Activated CD4-positive, CD25-positive, alpha-beta regulatory T cell treated with anti-CD3 and anti-CD28 coated beads, Interleukin-2, amount 50 U/mL, for 72 hours (primary cell): ENCODE measurements around the gene SEC14L5.
"Not testable (repeated sequence)": the region's sequence is repeated elsewhere in the genome, so short reads cannot be mapped to it uniquely, and the experiment has no call there.

Experiments
- DNase-seq: peaks from one replicate; pipeline ENCODE4 v3.0.0; 2021

SEC14L5 gene

DNA sequence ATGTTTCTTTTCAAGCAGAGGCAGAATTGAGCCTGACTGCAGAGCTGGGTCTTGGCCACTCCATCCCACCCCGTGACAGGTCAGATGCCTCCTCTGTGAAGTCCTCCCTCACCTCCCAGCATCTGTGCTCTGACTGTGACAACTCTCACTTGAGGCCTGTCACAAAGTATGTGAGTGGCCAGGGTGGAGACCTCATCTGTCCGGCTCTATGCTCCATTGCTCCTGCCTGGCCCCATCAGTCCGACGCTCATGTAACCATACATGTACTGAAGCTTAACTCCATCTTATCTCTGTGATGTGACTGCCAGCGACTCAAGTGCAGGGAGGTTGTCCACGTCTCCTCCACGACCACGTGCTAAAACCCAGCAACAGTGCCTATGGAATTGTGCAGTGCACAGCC is 24.7 kb upstream of the SEC14L5 start:
- no peak for DNase-seq

DNA sequence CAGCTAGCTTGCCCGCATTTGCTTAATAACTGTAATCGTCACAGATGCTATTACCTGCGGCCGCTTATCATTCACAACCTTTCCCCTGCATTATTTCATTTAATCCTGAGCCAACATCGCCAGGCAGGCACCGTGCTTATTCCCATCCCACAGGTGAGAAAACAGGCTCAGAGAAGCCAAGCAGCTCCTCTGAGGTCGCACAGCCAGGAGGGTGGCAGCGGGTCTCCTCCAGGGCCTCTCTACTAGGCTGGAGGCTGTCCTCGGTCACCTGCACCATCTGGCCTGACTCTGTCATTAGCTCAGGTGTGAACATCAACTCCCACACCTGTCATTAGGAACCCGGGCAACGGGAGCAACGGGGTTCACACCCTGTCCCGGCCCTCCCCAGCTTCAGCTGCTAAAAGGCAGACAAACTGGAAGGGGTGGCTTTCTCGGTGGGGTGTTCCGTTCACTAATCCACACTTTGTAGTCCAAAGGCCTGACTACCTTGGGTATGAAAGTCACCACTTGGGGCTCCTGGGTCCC is 24.2 kb upstream of the SEC14L5 start:
- no peak for DNase-seq

- no peak for DNase-seq
Measured at GRCh38 chr16:4934591-4934990, 23.5 kb upstream of the SEC14L5 start.

GRCh38 chr16:4935241-4935855 is 22.8 kb upstream of the SEC14L5 start:
- DNase-seq = no peak

- no peak for DNase-seq
Measured at GRCh38 chr16:4936181-4936990, 21.7 kb upstream of the SEC14L5 start.

GRCh38 chr16:4936991-4937781 is 20.9 kb upstream of the SEC14L5 start, which contains the start of gene PPL:
PPL (minus strand) TSS chr16:4937148; CDS start chr16:4937045, 103 bp downstream.
- DNase-seq = no peak

GRCh38 chr16:4937782-4938682 is 20.1 kb upstream of the SEC14L5 start:
- no peak for DNase-seq

- DNase-seq = no peak
Measured at GRCh38 chr16:4938683-4939030, 19.5 kb upstream of the SEC14L5 start.

GRCh38 chr16:4940719-4941118 is 17.4 kb upstream of the SEC14L5 start:
- DNase-seq = no peak

GRCh38 chr16:4942481-4942880 is 15.6 kb upstream of the SEC14L5 start:
- DNase-seq = no peak

DNA sequence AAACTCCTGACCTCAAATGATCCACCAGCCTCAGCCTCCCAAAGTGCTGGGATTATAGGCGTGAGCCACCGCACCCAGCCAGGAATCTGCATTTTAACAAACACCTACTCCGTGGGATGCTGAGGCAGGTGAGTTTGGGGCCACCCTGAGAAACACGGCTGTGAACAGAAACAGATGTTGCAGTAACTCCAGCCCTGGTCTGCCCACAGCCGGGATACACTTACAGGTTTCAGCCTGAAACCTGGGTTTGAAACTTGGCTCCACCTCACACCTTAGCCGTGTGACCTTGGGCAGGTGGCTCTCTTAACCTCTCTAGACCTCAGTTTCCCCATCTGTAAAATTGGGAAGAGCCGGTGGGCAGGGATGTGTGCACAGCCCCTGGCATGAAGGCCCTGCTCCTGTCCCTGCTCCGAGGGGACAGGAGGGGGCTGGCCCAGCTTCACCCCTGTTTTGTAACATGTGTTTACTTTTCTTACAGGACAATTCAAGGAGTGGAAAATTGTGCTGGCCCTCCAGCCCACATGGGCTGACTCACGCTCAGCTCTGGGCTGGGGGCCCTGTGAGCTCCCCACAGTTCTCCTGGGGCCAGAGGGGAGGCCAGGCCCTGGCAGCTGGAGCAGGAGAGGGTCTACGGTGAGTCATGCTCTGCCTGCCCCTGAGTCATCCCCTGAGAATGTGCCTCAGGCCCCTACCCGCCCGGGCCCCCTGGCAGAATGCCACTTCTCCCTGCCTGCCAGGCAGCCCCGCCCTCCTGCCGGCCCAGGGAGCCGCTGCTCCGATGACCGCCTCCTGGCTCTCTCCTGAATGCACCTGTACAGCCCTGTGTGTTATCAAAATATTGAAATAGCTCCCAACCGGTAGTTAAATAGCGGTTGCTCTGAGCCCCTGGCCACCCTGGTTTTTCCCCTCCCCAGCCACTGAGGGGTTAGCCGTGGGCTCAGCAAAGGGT is 13.5 kb upstream of the SEC14L5 start:
- no peak for DNase-seq

GRCh38 chr16:4945560-4946502 is 12.3 kb upstream of the SEC14L5 start:
- no peak for DNase-seq

GRCh38 chr16:4946917-4947316 is 11.2 kb upstream of the SEC14L5 start:
- DNase-seq = no peak

DNA sequence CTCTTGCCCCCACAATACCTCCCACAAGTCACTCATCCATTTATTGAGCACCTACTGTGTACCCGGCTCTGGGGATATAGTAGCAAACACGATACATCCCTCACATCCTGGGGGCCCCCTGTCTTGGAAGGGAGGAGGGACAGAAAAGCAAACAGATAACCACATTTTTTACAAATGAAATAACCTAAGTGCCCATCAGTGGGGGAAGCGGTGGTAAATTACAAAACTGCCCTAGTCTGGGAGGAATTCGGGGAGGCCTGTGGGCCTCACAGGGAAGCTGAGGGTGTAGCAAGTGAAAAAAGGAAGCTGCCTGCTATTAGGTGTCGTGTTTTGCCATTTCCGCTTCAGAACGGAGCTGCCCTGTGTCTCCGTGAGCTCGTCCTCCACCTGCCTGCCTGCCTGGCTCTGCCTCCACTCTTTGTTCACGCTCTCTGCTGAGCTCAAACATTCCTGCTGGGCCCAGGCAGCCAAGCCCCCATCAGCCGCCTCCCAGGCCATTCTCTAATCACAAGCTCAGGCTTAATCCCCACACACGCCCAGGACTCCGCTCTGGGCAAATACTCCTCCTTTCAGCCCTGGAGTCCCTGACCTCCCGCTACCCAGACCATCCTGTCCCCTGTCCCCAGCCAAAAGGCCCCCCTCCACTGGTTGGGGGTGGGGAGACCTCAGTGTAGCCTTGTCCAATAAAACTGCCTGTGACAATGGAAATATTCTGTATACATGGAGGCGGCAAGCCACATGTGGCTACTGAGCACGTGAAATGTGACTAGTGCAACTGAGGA is 10.2 kb upstream of the SEC14L5 start:
- no peak for DNase-seq

DNA sequence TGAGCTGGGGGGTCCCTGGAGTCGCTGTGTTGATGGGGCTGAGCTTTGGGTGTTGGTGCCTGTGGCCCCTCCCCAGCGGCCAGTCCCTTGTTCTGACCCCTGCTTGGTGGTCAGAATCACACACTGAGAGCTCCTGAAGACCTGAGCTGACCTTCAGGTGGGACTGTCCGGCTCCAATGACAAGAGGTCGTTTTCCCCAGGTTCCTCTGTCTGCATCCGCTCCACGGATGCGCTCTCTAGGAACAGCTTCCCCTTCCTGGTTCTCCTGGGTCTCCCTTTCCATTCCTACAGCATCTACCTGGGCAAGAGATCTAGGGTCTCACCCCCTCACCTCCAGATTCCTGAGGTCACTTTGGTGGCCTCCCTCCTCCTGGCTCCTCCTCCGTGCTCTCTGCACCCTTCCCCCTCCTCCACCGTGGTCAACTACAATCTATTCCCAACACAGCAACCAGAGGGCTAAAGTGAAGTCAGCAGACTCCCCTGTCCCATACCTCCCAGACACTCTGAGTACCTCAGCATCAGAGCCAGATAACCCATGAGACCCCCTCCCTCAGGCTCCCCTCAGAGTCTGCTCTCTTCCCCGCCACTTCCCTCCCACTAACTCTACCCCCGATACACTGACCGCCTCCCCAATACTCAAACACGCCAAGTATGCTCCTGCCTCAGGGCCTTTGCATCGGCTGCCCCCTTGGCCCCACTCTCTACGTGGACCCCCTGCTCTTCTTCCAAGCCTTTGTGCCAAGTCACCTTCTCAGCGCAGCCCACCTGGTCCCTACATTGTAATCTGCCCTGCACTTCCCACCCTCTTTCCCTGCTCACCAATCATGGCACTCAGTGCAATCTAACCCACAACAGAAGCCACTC is 9.0 kb upstream of the SEC14L5 start:
- DNase-seq = no peak

DNA sequence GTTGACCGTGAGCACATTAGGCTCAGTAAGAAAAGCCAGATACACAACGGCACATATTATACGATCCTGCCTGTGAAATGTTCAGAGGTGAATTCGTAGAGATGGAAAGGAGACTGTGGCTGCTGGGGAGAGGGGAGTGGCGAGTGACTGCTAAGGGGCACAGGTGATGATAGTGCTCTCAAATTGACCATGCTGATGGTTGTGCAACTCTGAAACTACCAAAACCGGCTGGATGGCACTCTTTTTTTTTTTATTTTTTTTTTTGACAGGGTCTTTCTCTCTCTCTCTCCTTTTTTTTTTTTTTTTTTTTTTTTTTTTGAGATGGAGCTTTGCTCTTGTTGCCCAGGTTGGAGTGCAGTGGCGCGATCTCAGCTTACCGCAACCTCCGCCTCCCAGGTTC is 8.1 kb upstream of the SEC14L5 start:
- DNase-seq = no peak

- DNase-seq = not testable (repeated sequence)
Measured at GRCh38 chr16:4951583-4951982, 6.5 kb upstream of the SEC14L5 start.

- no peak for DNase-seq
Measured at GRCh38 chr16:4954714-4955113, 3.4 kb upstream of the SEC14L5 start.
